Mammary epithelial cell (primary cell): ENCODE measurements around the gene ZNF844.
"Not testable (repeated sequence)": the region's sequence is repeated elsewhere in the genome, so short reads cannot be mapped to it uniquely, and the experiment has no call there.

Source experiments
- CTCF ChIP-seq, 2 donors: IDR thresholded peaks in 1 of 2; conservative IDR thresholded peaks in 1 of 2; 2 replicates each; pipeline ENCODE4 v1.5.1; 2011 to 2012; ENCODE audit warnings: inconsistent platforms in 2 of 2, low read length in 2 of 2, mild to moderate bottlenecking in 2 of 2, control low read depth in 1 of 2, low read depth in 1 of 2; ENCODE audit not compliant: insufficient read depth in 1 of 2; ENCODE audit errors: extremely low read depth in 1 of 2
- EZH2 ChIP-seq: IDR thresholded peaks from 2 replicates; pipeline ENCODE4 v1.6.1; 2012; ENCODE audit warnings: low read length, inconsistent platforms, borderline replicate concordance

- TF ChIP-seq CTCF (conservative IDR thresholded peaks at IDR 0.05 in 1 of 2, IDR thresholded peaks at IDR 0.05 in 1 of 2; ENCODE audit: extremely low read depth in 1 of 2, insufficient read depth in 1 of 2, low read depth in 1 of 2, low read length in 2 of 2); EZH2: not testable (repeated sequence)
Observed at GRCh38 chr19:12083336-12083735, 18.8 kb downstream of the ZNF844 start.
